A549 (cell line): ENCODE measurements around the gene PRTFDC1.

ENCODE experiments used
- CEBPB ChIP-seq, 2 experiments: fragments of >200 bp in 1 of 2; sonication (Bioruptor Twin) in 1 of 2; formaldehyde crosslinking in 1 of 2; IDR thresholded peaks; 2 replicates each; pipeline ENCODE4 v1.6.1; 2012 to 2016
- E2F6 ChIP-seq: IDR thresholded peaks from 2 replicates; pipeline ENCODE4 v1.6.1; 2012; ENCODE audit warnings: low read depth, borderline replicate concordance
- EP300 ChIP-seq, 2 experiments: fragments of >200 bp; sonication (Bioruptor Twin); formaldehyde crosslinking; IDR thresholded peaks; 2 replicates in 1 of 2; 3 replicates in 1 of 2; pipeline ENCODE4 v1.6.1; 2016 to 2017
- JUN ChIP-seq, 2 experiments: fragments of >200 bp; sonication (Bioruptor Twin); formaldehyde crosslinking; IDR thresholded peaks; 2 replicates in 1 of 2; 3 replicates in 1 of 2; pipeline ENCODE4 v1.6.1; 2016 to 2017
- MAX ChIP-seq: IDR thresholded peaks from 2 replicates; pipeline ENCODE4 v1.6.1; 2012
- NR3C1 ChIP-seq: fragments of >200 bp; sonication (Bioruptor Twin); formaldehyde crosslinking; IDR thresholded peaks from 3 replicates; pipeline ENCODE4 v1.6.1; 2017
- POLR2A ChIP-seq: IDR thresholded peaks from 2 replicates; pipeline ENCODE4 v1.6.1; 2012; ENCODE audit warnings: mild to moderate bottlenecking, low read length
- RCOR1 ChIP-seq: fragments of 150-350 bp; IDR thresholded peaks from 2 replicates; pipeline ENCODE4 v1.6.1; 2014; ENCODE audit warnings: antibody characterized with exemption, low read length, low read depth
- ZNF302 ChIP-seq: fragments of 250-450 bp; sonication (Bioruptor Pico); IDR thresholded peaks from 2 replicates; pipeline ENCODE4 v1.9.0; 2021; ENCODE audit warnings: inconsistent platforms, mild to moderate bottlenecking, moderate library complexity
- TF ChIP-seq, protein P1 (sequence below): fragments of >200 bp; sonication (Bioruptor Twin); formaldehyde crosslinking; IDR thresholded peaks from 3 replicates; pipeline ENCODE4 v1.5.1; 2016

DNA sequence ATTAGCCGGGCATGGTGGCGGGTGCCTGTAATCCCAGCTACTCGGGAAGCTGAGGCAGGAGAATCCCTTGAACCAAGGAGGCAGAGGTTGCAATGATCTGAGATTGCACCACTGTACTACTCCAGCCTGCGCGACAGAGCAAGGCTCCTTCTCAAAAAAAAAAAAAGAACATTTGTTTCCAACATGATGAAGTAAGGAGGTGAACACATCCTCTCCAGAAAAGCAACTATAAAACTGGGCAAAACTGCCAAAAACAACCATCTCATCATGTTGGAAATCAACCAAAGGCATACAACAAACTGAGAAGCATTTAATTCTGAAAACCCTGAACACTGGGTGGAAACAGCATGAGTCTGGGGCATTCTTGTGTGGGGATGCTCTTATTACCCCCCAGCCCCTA, 14.3 kb downstream of the PRTFDC1 start:
- TF ChIP-seq ZNF302 (no peak), NR3C1 (no peak), MAX (no peak), POLR2A (no peak), CEBPB (IDR thresholded peaks at IDR 0.05) (no peak), JUN (IDR thresholded peaks at IDR 0.05) (no peak), EP300 (IDR thresholded peaks at IDR 0.05) (no peak), RCOR1 (no peak), E2F6 (no peak)
- TF ChIP-seq, protein P1, sequence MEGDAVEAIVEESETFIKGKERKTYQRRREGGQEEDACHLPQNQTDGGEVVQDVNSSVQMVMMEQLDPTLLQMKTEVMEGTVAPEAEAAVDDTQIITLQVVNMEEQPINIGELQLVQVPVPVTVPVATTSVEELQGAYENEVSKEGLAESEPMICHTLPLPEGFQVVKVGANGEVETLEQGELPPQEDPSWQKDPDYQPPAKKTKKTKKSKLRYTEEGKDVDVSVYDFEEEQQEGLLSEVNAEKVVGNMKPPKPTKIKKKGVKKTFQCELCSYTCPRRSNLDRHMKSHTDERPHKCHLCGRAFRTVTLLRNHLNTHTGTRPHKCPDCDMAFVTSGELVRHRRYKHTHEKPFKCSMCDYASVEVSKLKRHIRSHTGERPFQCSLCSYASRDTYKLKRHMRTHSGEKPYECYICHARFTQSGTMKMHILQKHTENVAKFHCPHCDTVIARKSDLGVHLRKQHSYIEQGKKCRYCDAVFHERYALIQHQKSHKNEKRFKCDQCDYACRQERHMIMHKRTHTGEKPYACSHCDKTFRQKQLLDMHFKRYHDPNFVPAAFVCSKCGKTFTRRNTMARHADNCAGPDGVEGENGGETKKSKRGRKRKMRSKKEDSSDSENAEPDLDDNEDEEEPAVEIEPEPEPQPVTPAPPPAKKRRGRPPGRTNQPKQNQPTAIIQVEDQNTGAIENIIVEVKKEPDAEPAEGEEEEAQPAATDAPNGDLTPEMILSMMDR: no peak
